Right atrium auricular region (tissue), 2 donors: Measurements from ENCODE around the gene RNF103. TPM values are rescaled to one million over a fixed set of nuclear protein-coding genes. Genes with fewer than 3 reads are reported as not detected.

Experiments used
- DNase-seq: peaks from one replicate; pipeline ENCODE4 v3.0.0-alpha.2; 2019; ENCODE audit warnings: low spot score
- H3K27ac ChIP-seq, 2 donors: fragments of 200-600 bp; sonication (generic); 1 replicate in 1 of 2; 2 replicates in 1 of 2; pipeline ENCODE4 v1.5.1; 2016 to 2019
- H3K27me3 ChIP-seq, 2 donors: fragments of 200-600 bp; sonication (generic); one replicate each; pipeline versions ENCODE4 v1.5.1 to v1.6.0; 2017 to 2019
- H3K36me3 ChIP-seq: fragments of 200-600 bp; sonication (generic); one replicate; pipeline ENCODE4 v1.5.1; 2016
- H3K4me1 ChIP-seq, 2 donors: fragments of 200-600 bp; sonication (generic); one replicate each; pipeline versions ENCODE4 v1.5.1 to v1.6.0; 2017 to 2019
- H3K4me3 ChIP-seq, 2 donors: fragments of 200-600 bp; sonication (generic); 1 replicate in 1 of 2; 2 replicates in 1 of 2; pipeline ENCODE4 v1.5.1; 2017 to 2019; ENCODE audit warnings: mild to moderate bottlenecking in 1 of 2, moderate library complexity in 1 of 2
- H3K9me3 ChIP-seq, 2 donors: fragments of 200-600 bp; sonication (generic); one replicate each; pipeline ENCODE4 v1.5.1; 2019
- CTCF ChIP-seq, 2 donors: fragments of 200-600 bp; sonication (generic); IDR thresholded peaks; one replicate each; pipeline ENCODE4 v1.5.1; 2019; ENCODE audit warnings: antibody characterized with exemption in 2 of 2
- total RNA-seq, 2 donors: library from RNA; depleted of rRNA; stranded (reverse); fragments of >200 nt; gene quantifications; one replicate each; pipeline ENCODE4 v1.1.0, GENCODE V29; 2016

RNF103 gene
- total RNA-seq, 2 donors from 2014 or later: 45.3 to 61.6 TPM

DNA sequence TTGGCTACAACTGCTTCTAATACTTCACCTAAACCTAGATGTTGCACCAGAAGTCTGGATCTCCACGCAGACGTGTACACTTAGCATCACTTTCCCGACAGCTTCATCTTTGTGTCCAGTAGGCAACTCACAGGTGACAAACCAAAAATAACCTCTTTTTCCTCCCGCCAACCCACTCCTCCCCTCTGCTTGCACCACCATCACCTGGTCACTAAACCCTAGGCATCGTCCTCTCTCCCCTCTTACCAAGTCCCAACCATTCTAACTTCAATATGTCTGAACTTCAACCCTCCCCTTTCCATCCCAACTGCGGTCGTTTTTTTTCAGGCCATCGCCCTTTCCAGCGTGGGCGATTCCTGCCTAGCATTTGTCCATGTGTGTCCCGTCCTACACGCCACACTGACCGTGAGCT, 60.0 kb downstream of the RNF103 start:
- Histone ChIP-seq H3K9me3 (no peaks in the 10 kb centered on the region), H3K27ac (peak overlapping the region; percentile 95 to 97), H3K4me3 (peak overlapping the region; percentile 57 to 70), H3K27me3 (no peaks in the 10 kb centered on the region), H3K36me3 (no peaks in the 10 kb centered on the region), H3K4me1 (peaks cover 0 to 31% of the 10 kb centered on the region in 2 donors)
- no peak for TF ChIP-seq CTCF (IDR thresholded peaks at IDR 0.05)
- DNase-seq: no peak

DNA sequence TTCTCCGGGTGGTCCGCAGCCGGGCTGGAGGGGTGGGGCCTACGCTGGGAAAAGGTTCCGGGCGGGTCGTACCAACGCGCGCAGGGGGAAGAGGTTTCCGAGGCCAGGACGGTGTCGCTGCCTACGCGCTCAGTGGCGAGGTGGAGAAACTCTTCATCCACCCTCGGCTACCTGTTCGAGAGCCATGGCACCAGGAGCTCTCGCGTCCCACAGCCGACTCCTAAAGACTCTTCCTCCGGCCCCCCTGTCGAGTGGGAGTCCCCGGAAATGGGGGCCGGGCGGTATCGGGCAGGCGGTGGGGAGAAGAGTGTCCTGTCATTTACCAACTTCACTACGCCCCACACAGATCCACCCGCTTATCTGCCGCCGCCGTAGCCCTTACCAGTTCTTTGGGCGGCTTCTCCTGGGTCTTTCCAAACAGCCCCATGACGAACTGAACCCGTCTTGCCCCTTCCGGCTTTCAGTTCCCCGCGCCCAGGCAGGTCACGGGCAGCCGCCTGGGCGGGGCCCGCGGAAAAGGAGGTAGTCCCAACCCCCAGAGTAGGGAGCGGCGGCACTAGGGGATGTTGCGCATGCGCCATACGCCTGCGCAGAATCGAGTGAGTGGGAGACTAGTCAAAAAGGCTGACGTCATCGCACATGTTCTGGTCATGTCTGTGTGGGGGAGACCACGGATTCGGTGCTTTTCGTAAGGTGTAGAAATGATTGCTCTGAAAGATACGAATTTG, 60.6 kb downstream of the RNF103 start, which contains the start of gene CHMP3:
Gene CHMP3, minus strand, starts transcription at position 522 of the 728 bp plus-strand sequence. Its CDS starts 95 bp downstream, at position 427.
- H3K9me3 ChIP-seq: no peaks in the 10 kb centered on the region
- DNase-seq: peak; percentile 98
- peaks cover 0 to 33% of the 10 kb centered on the region in 2 donors for H3K4me1 ChIP-seq
- peak within 1 kb of the TSS; percentile 95 to 97 for H3K27ac ChIP-seq
- no peak for TF ChIP-seq CTCF (IDR thresholded peaks at IDR 0.05)
- H3K4me3 ChIP-seq: peak within 1 kb of the TSS; percentile 57 to 70
- no peaks in the 10 kb centered on the region for H3K27me3 ChIP-seq
- no peaks in the 10 kb centered on the region for H3K36me3 ChIP-seq

DNA sequence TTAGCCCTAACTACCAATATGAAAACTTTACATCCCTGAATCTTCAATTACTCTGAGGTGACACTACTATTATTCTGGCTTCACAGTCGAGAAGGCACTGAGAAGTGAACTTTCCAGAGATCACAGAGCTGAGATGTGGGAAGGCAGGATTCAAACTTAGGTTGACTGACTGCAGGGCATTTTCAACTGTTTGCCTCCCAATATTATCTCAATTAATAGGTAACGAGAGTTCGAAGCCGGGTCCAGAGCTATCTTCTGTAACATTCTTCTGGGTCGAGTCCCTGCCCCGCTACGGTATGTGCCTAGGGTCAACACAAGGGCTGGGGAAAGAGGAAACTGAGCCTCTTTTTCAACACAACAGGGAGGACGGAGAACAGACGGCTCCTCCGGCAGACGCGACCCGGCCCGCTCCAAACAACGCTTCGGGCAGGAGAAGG, 61.2 kb downstream of the RNF103 start:
- H3K4me1 ChIP-seq: peaks cover 0 to 33% of the 10 kb centered on the region in 2 donors
- H3K27ac ChIP-seq: peak overlapping the region; percentile 95 to 97
- H3K27me3 ChIP-seq: no peaks in the 10 kb centered on the region
- H3K4me3 ChIP-seq: peak overlapping the region; percentile 57 to 70
- DNase-seq: no peak
- no peak for TF ChIP-seq CTCF (IDR thresholded peaks at IDR 0.05)
- H3K36me3 ChIP-seq: no peaks in the 10 kb centered on the region
- no peaks in the 10 kb centered on the region for H3K9me3 ChIP-seq

DNA sequence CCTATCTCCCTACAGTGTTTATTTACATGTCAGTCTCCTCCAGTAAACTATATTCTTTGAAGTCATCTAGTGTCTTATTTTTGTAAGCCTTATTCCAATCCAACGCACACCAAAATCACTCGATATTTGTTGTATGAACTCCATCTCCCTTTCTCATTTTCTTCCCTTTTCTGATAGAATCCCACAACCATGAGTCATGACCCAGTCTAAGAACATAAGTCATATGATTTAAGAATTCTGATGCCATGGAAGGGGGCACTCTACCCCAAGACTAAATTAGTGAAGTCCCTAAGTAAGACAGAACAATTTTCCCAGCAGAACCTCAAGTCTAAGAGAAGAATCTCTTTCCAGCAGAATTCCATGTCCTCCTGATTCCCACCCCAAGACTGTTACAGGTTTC, 65.8 kb downstream of the RNF103 start:
- Histone ChIP-seq H3K4me1 (peaks cover 0 to 26% of the 10 kb centered on the region in 2 donors), H3K9me3 (no peaks in the 10 kb centered on the region), H3K27ac (no peak overlapping the region), H3K27me3 (no peaks in the 10 kb centered on the region), H3K36me3 (no peaks in the 10 kb centered on the region), H3K4me3 (no peak overlapping the region)
- no peak for TF ChIP-seq CTCF (IDR thresholded peaks at IDR 0.05)
- no peak for DNase-seq

GRCh38 chr2:86556508-86556907, 67.2 kb downstream of the RNF103 start:
- Histone ChIP-seq H3K4me3 (no peak overlapping the region), H3K4me1 (peaks cover 0 to 17% of the 10 kb centered on the region in 2 donors)
- DNase-seq: no peak

More at GRCh38 chr2:86556508-86556907, 67.2 kb downstream of the RNF103 start:
- H3K27me3 ChIP-seq: no peaks in the 10 kb centered on the region
- no peak overlapping the region for H3K27ac ChIP-seq
- no peak for TF ChIP-seq CTCF (IDR thresholded peaks at IDR 0.05)
- H3K36me3 ChIP-seq: no peaks in the 10 kb centered on the region
- no peaks in the 10 kb centered on the region for H3K9me3 ChIP-seq

Other genes starting within 250 kb of the RNF103 start
- 10 to 100 TPM; 22.3 to 33.1 TPM for gene KDM3A, start 182.5 kb downstream of the RNF103 start, total RNA-seq
- 10 to 100 TPM; 79.7 to 89.1 TPM for gene CHMP3, start 60.4 kb downstream of the RNF103 start, total RNA-seq
- 10 to 100 TPM; 71.0 to 76.6 TPM for gene RMND5A, start 96.4 kb upstream of the RNF103 start, total RNA-seq
- gene CD8A, start 167.0 kb upstream of the RNF103 start, total RNA-seq: under 1 TPM; 0.39 to 0.52 TPM
- under 1 TPM; 0.33 to 0.75 TPM for gene CD8B, start 238.0 kb upstream of the RNF103 start, total RNA-seq